DMS53 treated with DMSO at 0.1 percent for 48 hours (cell line): ENCODE measurements around the gene MRPS24.
A peak's percentile ranks its signal among the peaks of the same experiment; 100 is the strongest.
"Not testable (repeated sequence)": the region's sequence is repeated elsewhere in the genome, so short reads cannot be mapped to it uniquely, and the experiment has no call there.

ENCODE experiments used
- DNase-seq: peaks from one replicate; lab custom pipeline; 2025; ENCODE audit not compliant: unreplicated experiment; lab: John Stamatoyannopoulos, UW

Gene MRPS24

GRCh38 chr7:43869006-43869866 is at the start of gene MRPS24:
Gene MRPS24, minus strand, starts transcription at chr7:43869517. Its CDS starts 22 bp downstream, at chr7:43869495.
- peak; percentile 89 for DNase-seq

- no peak for DNase-seq
These were observed 46.6 kb upstream of the MRPS24 start for GRCh38 chr7:43915907-43916306.

- DNase-seq, result no peak
These were observed 45.5 kb upstream of the MRPS24 start for GRCh38 chr7:43914795-43915194.

GRCh38 chr7:43906331-43907010 is 37.2 kb upstream of the MRPS24 start, which contains the start of gene URGCP:
Gene URGCP, minus strand, starts transcription at chr7:43906596. Its CDS starts 21 bp downstream, at chr7:43906575.
- DNase-seq, result no peak

- DNase-seq, result no peak
These were observed 36.6 kb upstream of the MRPS24 start for GRCh38 chr7:43905956-43906330.

- DNase-seq, result no peak
These were observed 36.1 kb upstream of the MRPS24 start for GRCh38 chr7:43905209-43905946.

GRCh38 chr7:43904533-43905208 is 35.4 kb upstream of the MRPS24 start:
- no peak for DNase-seq

GRCh38 chr7:43902542-43903054 is 33.3 kb upstream of the MRPS24 start:
- DNase-seq, result no peak

GRCh38 chr7:43898571-43898970 is 29.3 kb upstream of the MRPS24 start:
- not testable (repeated sequence) for DNase-seq

- no peak for DNase-seq
These were observed 26.6 kb upstream of the MRPS24 start for GRCh38 chr7:43895847-43896415.

GRCh38 chr7:43891069-43891955 is 22.0 kb upstream of the MRPS24 start:
- no peak for DNase-seq

GRCh38 chr7:43890468-43890867 is 21.2 kb upstream of the MRPS24 start:
- DNase-seq, result no peak

GRCh38 chr7:43888993-43889945 is 20.0 kb upstream of the MRPS24 start:
- DNase-seq, result no peak

GRCh38 chr7:43884617-43885016 is 15.3 kb upstream of the MRPS24 start:
- no peak for DNase-seq

- DNase-seq, result no peak
These were observed 14.9 kb upstream of the MRPS24 start for GRCh38 chr7:43884209-43884608.

- DNase-seq, result no peak
These were observed 11.3 kb upstream of the MRPS24 start for GRCh38 chr7:43880596-43880995.

GRCh38 chr7:43879477-43879876 is 10.2 kb upstream of the MRPS24 start:
- no peak for DNase-seq

- DNase-seq, result no peak
These were observed 9.6 kb upstream of the MRPS24 start for GRCh38 chr7:43878867-43879266.
